HepG2 (cell line): Measurements from ENCODE around the gene CDK14. TPM values are rescaled to one million over a fixed set of nuclear protein-coding genes. Genes with fewer than 3 reads are reported as not detected.

Experiments
- ATAC-seq: fragments of 200-7000 bp; cut with Tn5 transposase; 3 replicates; pipeline ENCODE4 v1.9.1; 2020; ENCODE audit warnings: mild to moderate bottlenecking, moderate library complexity
- BruUV-seq: library from RNA; stranded (reverse); fragments of 400-500 nt; replicated peaks from 2 replicates; lab custom pipeline; 2021; lab: Mats Ljungman, UMichigan
- CTCF ChIA-PET: fragments of 300-600 bp; formaldehyde crosslinking; extraction: SDS; loops from one replicate; lab custom pipeline; 2021; ENCODE audit warnings: low total read pairs, inconsistent platforms, low intra/inter-chr PET ratio; lab: Yijun Ruan, JAX
- POLR2A ChIA-PET: fragments of 350-600 bp; sonication (Branson Sonifier 250); formaldehyde crosslinking; loops from one replicate; lab custom pipeline; 2020; ENCODE audit warnings: antibody characterized with exemption, inconsistent platforms; lab: Yijun Ruan, JAX
- DNase-seq: peaks from one replicate; pipeline ENCODE4 v3.0.0-alpha.2; 2015; ENCODE audit warnings: low spot score
- FAIRE-seq: peaks from 3 replicates; lab custom pipeline; 2011; peaks lifted over from hg19 to GRCh38; lab: Jason Lieb, UNC
- H2AFZ ChIP-seq: one replicate; pipeline ENCODE4 v1.6.1; 2011; ENCODE audit warnings: low read length, inconsistent platforms
- H3K27ac ChIP-seq: fragments of 300-600 bp; 3 replicates; pipeline ENCODE4 v1.8.0; 2011; ENCODE audit warnings: mixed run types, mild to moderate bottlenecking, mixed read lengths, low read length, inconsistent platforms; ENCODE audit not compliant: insufficient read depth; ENCODE audit errors: extremely low read length
- H3K27me3 ChIP-seq, 2 experiments: fragments of 200-600 bp in 1 of 2; 2 replicates in 1 of 2; 3 replicates in 1 of 2; pipeline versions ENCODE4 v1.6.0 to v1.8.0; 2011; ENCODE audit warnings: low read length in 2 of 2, mild to moderate bottlenecking in 2 of 2, moderate library complexity in 2 of 2, inconsistent platforms in 1 of 2; ENCODE audit not compliant: insufficient read depth in 2 of 2, control insufficient read depth in 1 of 2
- H3K36me3 ChIP-seq, 2 experiments: fragments of 200-600 bp in 1 of 2; replicated peaks in 1 of 2; 2 replicates in 1 of 2; 3 replicates in 1 of 2; pipeline versions ENCODE4 v1.5.1 to v1.8.0; 2011; ENCODE audit warnings: low read length in 2 of 2, inconsistent platforms in 1 of 2; ENCODE audit not compliant: insufficient read depth in 2 of 2, control insufficient read depth in 1 of 2
- H3K4me1 ChIP-seq: 2 replicates; pipeline ENCODE4 v1.5.1; 2012; ENCODE audit warnings: low read length, inconsistent platforms; ENCODE audit not compliant: insufficient read depth
- H3K4me2 ChIP-seq: 2 replicates; pipeline ENCODE4 v1.6.0; 2011; ENCODE audit warnings: low read depth, low read length, inconsistent platforms
- H3K4me3 ChIP-seq, 3 experiments: fragments of 200-600 bp in 1 of 3; sonication (generic), shearing (Covaris generic) in 1 of 3; replicated peaks in 1 of 3; 2 replicates each; pipeline ENCODE4 v1.5.1; 2011 to 2016; ENCODE audit warnings: low read length in 3 of 3, inconsistent platforms in 2 of 3, low read depth in 2 of 3, mild to moderate bottlenecking in 2 of 3, control low read depth in 1 of 3, mixed read lengths in 1 of 3; ENCODE audit not compliant: insufficient read depth in 1 of 3
- H3K79me2 ChIP-seq: one replicate; pipeline ENCODE4 v1.6.1; 2011; ENCODE audit warnings: low read length, inconsistent platforms; ENCODE audit not compliant: insufficient read depth
- H3K9ac ChIP-seq: 2 replicates; pipeline ENCODE4 v1.6.0; 2011; ENCODE audit warnings: mild to moderate bottlenecking, low read depth, low read length, inconsistent platforms; ENCODE audit not compliant: insufficient read depth
- H3K9me3 ChIP-seq: 2 replicates; pipeline ENCODE4 v1.5.1; 2012; ENCODE audit warnings: mild to moderate bottlenecking, low read length
- H4K20me1 ChIP-seq: 2 replicates; pipeline ENCODE4 v1.6.0; 2011; ENCODE audit warnings: inconsistent platforms, mild to moderate bottlenecking, low read length, moderate library complexity; ENCODE audit not compliant: insufficient read depth
- DMTF1 ChIP-seq: sonication (generic); formaldehyde crosslinking; IDR thresholded peaks from 2 replicates; pipeline ENCODE4 v1.4.0; 2020; ENCODE audit warnings: mild to moderate bottlenecking, missing genetic modification reagents
- JUN ChIP-seq: sonication (generic); formaldehyde crosslinking; IDR thresholded peaks from 2 replicates; pipeline ENCODE4 v1.4.0; 2020; ENCODE audit warnings: mild to moderate bottlenecking, missing genetic modification reagents
- MAF1 ChIP-seq: sonication (generic); formaldehyde crosslinking; IDR thresholded peaks from 2 replicates; pipeline ENCODE4 v1.5.0; 2020; ENCODE audit warnings: missing genetic modification reagents, borderline replicate concordance
- MNT ChIP-seq: fragments of 450-650 bp; IDR thresholded peaks from 2 replicates; pipeline ENCODE4 v1.6.1; 2016
- ZBTB26 ChIP-seq: IDR thresholded peaks from 2 replicates; pipeline ENCODE4 v1.6.1; 2016; ENCODE audit warnings: missing compliant biosample characterization, missing genetic modification reagents, borderline replicate concordance
- ZHX2 ChIP-seq, 2 experiments: sonication (generic) in 1 of 2; formaldehyde crosslinking in 1 of 2; IDR thresholded peaks; 2 replicates each; pipeline versions ENCODE4 v1.6.1 to v1.9.0; 2014 to 2022; ENCODE audit warnings: antibody characterized with exemption in 1 of 2, borderline replicate concordance in 1 of 2, inconsistent platforms in 1 of 2, low read depth in 1 of 2, missing genetic modification reagents in 1 of 2
- ZNF335 ChIP-seq: sonication (generic); formaldehyde crosslinking; IDR thresholded peaks from 2 replicates; pipeline ENCODE4 v1.4.0; 2020; ENCODE audit warnings: missing genetic modification reagents
- ZNF431 ChIP-seq: sonication (generic); formaldehyde crosslinking; IDR thresholded peaks from 2 replicates; pipeline ENCODE4 v1.9.0; 2022; ENCODE audit warnings: missing genetic modification reagents, low read depth, mild to moderate bottlenecking, borderline replicate concordance
- ZNF510 ChIP-seq: sonication (generic); formaldehyde crosslinking; IDR thresholded peaks from 2 replicates; pipeline ENCODE4 v1.4.0; 2020; ENCODE audit warnings: low read depth, mild to moderate bottlenecking, missing genetic modification reagents
- ZNF75D ChIP-seq: sonication (generic); formaldehyde crosslinking; IDR thresholded peaks from 2 replicates; pipeline ENCODE4 v1.8.1; 2023; ENCODE audit warnings: missing genetic modification reagents, mild to moderate bottlenecking, borderline replicate concordance
- ZSCAN22 ChIP-seq: sonication (generic); formaldehyde crosslinking; IDR thresholded peaks from 2 replicates; pipeline ENCODE4 v1.4.0; 2020; ENCODE audit warnings: mild to moderate bottlenecking, missing genetic modification reagents
- WGBS: methylation state at CpG from one replicate; pipeline ENCODE4 v1.1.6; 2017; ENCODE audit warnings: low lambda C conversion rate; 5-methylcytosine and 5-hydroxymethylcytosine counted together
- in situ Hi-C: cut with HindIII; loops from 2 replicates; pipeline ENCODE4 v1.10.0; 2017; ENCODE audit warnings: low pct_unique_long_range_greater_than_20kb; ENCODE audit not compliant: extremely low pct_ligation_motif_present
- intact Hi-C: fragments of 100-400 bp; cut with micrococcal nuclease; formaldehyde crosslinking; loops from one replicate; pipeline ENCODE4 v1.10.0; 2022; ENCODE audit not compliant: unreplicated experiment
- polyA plus RNA-seq, 8 experiments: library from polyadenylated mRNA; depleted of rRNA in 3 of 8; stranded (reverse) in 7 of 8; unstranded in 1 of 8; fragments of >200 nt; fragmentation: Illumina TruSeq in 4 of 8; extraction: Trizol in 4 of 8; gene quantifications; 2 replicates each; pipeline versions ENCODE4 v1.2.1 to v1.2.3, GENCODE V29; 2011 to 2016; ENCODE audit warnings: low read depth in 4 of 8, missing spikeins in 1 of 8, mixed read lengths in 1 of 8; ENCODE audit not compliant: insufficient read depth in 1 of 8
- total RNA-seq, 5 experiments: library from RNA; depleted of rRNA; stranded (reverse); fragments of >200 nt; fragmentation: Illumina TruSeq; extraction: Trizol; gene quantifications; 2 replicates each; pipeline ENCODE4 v1.2.3, GENCODE V29; 2016; ENCODE audit warnings: low read depth in 1 of 5

Gene CDK14
- total and polyA plus RNA-seq, 2 of the 13 experiments (the other 11 are each of a cell fraction or from before 2014, with no cell fraction given), result 0.26 to 0.71 TPM

GRCh38 chr7:91249506-91250233 is 653.5 kb downstream of the CDK14 start:
- DNase-seq, result no peak
- H3K36me3 ChIP-seq, result no peaks in the 10 kb centered on the region
- no peak overlapping the region for H3K27ac ChIP-seq
- 6% methylated on average over 4 of the region's 4 CpGs for WGBS
- no peaks in the 10 kb centered on the region for H3K79me2 ChIP-seq
- H4K20me1 ChIP-seq, result no peaks in the 10 kb centered on the region
- H2AFZ ChIP-seq, result no peak overlapping the region
- no peak overlapping the region for H3K9ac ChIP-seq
- intact Hi-C loops (no loop called here), in situ Hi-C loops (no loop called here)
- POLR2A ChIA-PET, result no interaction called here
- BruUV-seq, result no TSS peak
- no peaks in the 10 kb centered on the region for H3K27me3 ChIP-seq
- H3K4me1 ChIP-seq, result no peaks in the 10 kb centered on the region
- no peaks in the 10 kb centered on the region for H3K9me3 ChIP-seq
- CTCF ChIA-PET, result no interaction called here
- no peak overlapping the region for H3K4me3 ChIP-seq
- no peak overlapping the region for H3K4me2 ChIP-seq
- no peak for FAIRE-seq
- ATAC-seq, result no peak
- TF ChIP-seq ZNF431 (CRISPR knock-in tag) (no peak), ZBTB26 (CRISPR knock-in tag) (no peak), ZSCAN22 (CRISPR knock-in tag) (no peak), DMTF1 (CRISPR knock-in tag) (no peak), ZHX2 (IDR thresholded peaks at IDR 0.05; ENCODE audit: low read depth) (no peak), ZHX2 (CRISPR knock-in tag; IDR thresholded peaks at IDR 0.05; ENCODE audit: borderline replicate concordance) (no peak), ZNF75D (CRISPR knock-in tag) (no peak), JUN (no peak), ZNF510 (CRISPR knock-in tag) (no peak), MAF1 (CRISPR knock-in tag) (no peak), ZNF335 (CRISPR knock-in tag) (no peak), MNT (no peak)
